CD4-positive, CD25-positive, alpha-beta regulatory T cell (primary cell): ENCODE measurements around the gene TRAFD1. TPM values are rescaled to one million over a fixed set of nuclear protein-coding genes. Genes with fewer than 3 reads are reported as not detected.

Experiments
- ATAC-seq, 2 donors: fragments of 150-1000 bp; cut with Tn5 transposase; one replicate each; pipeline ENCODE4 v1.10.0; 2021; ENCODE audit warnings: low read depth in 2 of 2, moderate number of reproducible peaks in 2 of 2, moderate library complexity in 1 of 2
- DNase-seq, 3 donors: peaks; one replicate each; pipeline versions ENCODE4 v3.0.0 to v3.0.0-alpha.2; 2012 to 2022; ENCODE audit warnings: mixed read lengths in 1 of 3
- H3K27ac ChIP-seq: one replicate; pipeline ENCODE4 v1.7.0; 2013; ENCODE audit warnings: mild to moderate bottlenecking, low read length; ENCODE audit not compliant: insufficient read depth, poor library complexity, severe bottlenecking
- H3K27me3 ChIP-seq: one replicate; pipeline ENCODE4 v1.7.0; 2013; ENCODE audit warnings: low read length; ENCODE audit not compliant: control insufficient read depth, insufficient read depth
- H3K36me3 ChIP-seq: one replicate; pipeline ENCODE4 v1.7.0; 2013; ENCODE audit warnings: mild to moderate bottlenecking, low read length, moderate library complexity; ENCODE audit not compliant: control insufficient read depth, insufficient read depth
- H3K4me1 ChIP-seq: 2 replicates; pipeline ENCODE4 v1.7.0; 2013; ENCODE audit warnings: mild to moderate bottlenecking, low read length; ENCODE audit not compliant: insufficient read depth, control insufficient read depth, poor library complexity, severe bottlenecking
- H3K4me3 ChIP-seq: one replicate; pipeline ENCODE4 v1.7.0; 2013; ENCODE audit warnings: low read depth, mild to moderate bottlenecking, low read length, moderate library complexity
- H3K9me3 ChIP-seq, 2 experiments: 1 replicate in 1 of 2; 2 replicates in 1 of 2; pipeline ENCODE4 v1.7.0; 2013; ENCODE audit warnings: low read length in 2 of 2, mild to moderate bottlenecking in 1 of 2, moderate library complexity in 1 of 2; ENCODE audit not compliant: control insufficient read depth in 2 of 2
- H3K27ac Mint-ChIP-seq, 3 donors: one replicate each; pipeline ENCODE4 v1.8.0; 2020 to 2022; ENCODE audit warnings: mild to moderate bottlenecking in 3 of 3, mixed read lengths in 3 of 3, moderate library complexity in 2 of 3
- H3K27me3 Mint-ChIP-seq: one replicate; pipeline ENCODE4 v1.8.0; 2022; ENCODE audit warnings: mild to moderate bottlenecking, mixed read lengths
- H3K36me3 Mint-ChIP-seq: one replicate; pipeline ENCODE4 v1.8.0; 2020; ENCODE audit warnings: mixed read lengths
- H3K4me1 Mint-ChIP-seq, 4 donors: one replicate each; pipeline ENCODE4 v1.8.0; 2020 to 2022; ENCODE audit warnings: mixed read lengths in 4 of 4, mild to moderate bottlenecking in 1 of 4
- H3K4me3 Mint-ChIP-seq, 4 donors: one replicate each; pipeline ENCODE4 v1.8.0; 2020 to 2022; ENCODE audit warnings: mild to moderate bottlenecking in 4 of 4, mixed read lengths in 4 of 4, moderate library complexity in 3 of 4
- H3K9me3 Mint-ChIP-seq, 7 donors: one replicate each; pipeline ENCODE4 v1.8.0; 2020 to 2022; ENCODE audit warnings: mixed read lengths in 7 of 7, mild to moderate bottlenecking in 3 of 7, moderate library complexity in 2 of 7
- polyA plus RNA-seq, 4 donors: library from polyadenylated mRNA; unstranded; fragments of 300-500 nt; fragmentation: Illumina TruSeq; gene quantifications; one replicate each; pipeline ENCODE4 v1.2.3, GENCODE V29; 2021
- total RNA-seq: library from RNA; stranded (reverse); gene quantifications from one replicate; pipeline ENCODE4 v1.2.3, GENCODE V29; 2022

The TRAFD1 gene
- total and polyA plus RNA-seq, 5 donors from 2014 or later, result 43.4 to 95.7 (median 82.4) TPM

GRCh38 chr12:112176321-112177010 is 51.1 kb downstream of the TRAFD1 start:
- no peak for ATAC-seq
- peaks cover 44% of the 10 kb centered on the region for H3K36me3 ChIP-seq
- H3K4me3 Mint-ChIP-seq, result no peak overlapping the region

GRCh38 chr12:112178796-112179195 is 53.4 kb downstream of the TRAFD1 start:
- Mint-ChIP-seq H3K9me3 (no peaks in the 10 kb centered on the region), H3K4me3 (no peak overlapping the region), H3K4me1 (no peaks in the 10 kb centered on the region), H3K27me3 (no peaks in the 10 kb centered on the region), H3K36me3 (peaks cover 39% of the 10 kb centered on the region), H3K27ac (no peak overlapping the region)
- H3K4me3 ChIP-seq, result no peak overlapping the region
- ATAC-seq (no peak), DNase-seq (no peak)
- peaks cover 42% of the 10 kb centered on the region for H3K36me3 ChIP-seq
- no peaks in the 10 kb centered on the region for H3K4me1 ChIP-seq
- H3K27ac ChIP-seq, result no peak overlapping the region
- no peaks in the 10 kb centered on the region for H3K9me3 ChIP-seq
- no peaks in the 10 kb centered on the region for H3K27me3 ChIP-seq

More at GRCh38 chr12:112176321-112177010, 51.1 kb downstream of the TRAFD1 start:
- no peak for DNase-seq
- H3K27ac ChIP-seq, result no peak overlapping the region
- H3K4me3 ChIP-seq, result no peak overlapping the region
- H3K9me3 ChIP-seq, result no peaks in the 10 kb centered on the region
- no peaks in the 10 kb centered on the region for H3K27me3 Mint-ChIP-seq
- no peaks in the 10 kb centered on the region for H3K9me3 Mint-ChIP-seq
- H3K4me1 Mint-ChIP-seq, result peaks cover 0 to 5% (median 0%) of the 10 kb centered on the region in 4 donors
- H3K27me3 ChIP-seq, result no peaks in the 10 kb centered on the region
- H3K36me3 Mint-ChIP-seq, result peaks cover 31% of the 10 kb centered on the region
- H3K27ac Mint-ChIP-seq, result peak overlapping the region in 2 of 3 donors; percentile 15 to 20
- H3K4me1 ChIP-seq, result no peaks in the 10 kb centered on the region

DNA sequence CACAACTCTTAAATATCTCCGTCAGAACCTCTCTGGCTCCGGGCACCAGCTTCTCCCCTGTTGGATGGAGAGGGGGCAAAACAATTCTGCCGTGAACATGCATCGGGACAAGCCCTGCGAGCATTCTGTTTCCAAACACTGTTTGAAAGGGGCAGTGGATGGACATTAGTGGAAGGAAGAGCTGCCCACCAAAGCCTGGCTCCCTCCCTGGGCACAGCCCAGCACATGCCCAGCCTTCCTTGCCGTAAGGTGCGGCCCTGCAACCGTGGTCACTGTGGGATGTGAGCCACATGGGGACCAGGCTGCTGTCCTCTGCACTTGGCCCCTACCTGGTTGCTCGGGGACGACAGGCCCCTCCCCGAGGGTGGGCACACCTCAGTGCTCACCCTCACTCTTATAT is 54.0 kb downstream of the TRAFD1 start:
- H3K36me3 Mint-ChIP-seq, result peaks cover 39% of the 10 kb centered on the region
- peaks cover 43% of the 10 kb centered on the region for H3K36me3 ChIP-seq
- no peak overlapping the region for H3K27ac Mint-ChIP-seq

DNA sequence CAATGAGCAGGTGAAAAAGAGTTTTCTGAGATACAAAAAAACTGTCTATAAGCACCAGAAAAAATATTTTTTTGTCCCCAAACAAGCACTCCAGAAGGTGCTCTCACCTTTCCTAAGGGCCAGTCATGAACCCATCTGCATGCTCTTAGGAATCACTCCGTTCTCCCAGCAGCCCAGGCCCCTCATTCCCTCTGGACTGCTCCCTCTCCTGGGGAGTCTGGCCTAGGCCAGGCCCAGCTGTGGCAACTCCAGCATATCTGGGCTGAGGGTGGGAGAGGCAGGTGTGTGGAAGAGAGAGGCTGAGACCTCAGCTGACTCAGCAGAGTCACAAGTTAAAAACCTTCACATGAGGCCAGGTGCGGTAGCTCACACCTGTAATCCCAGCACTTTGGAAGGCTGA is 54.6 kb downstream of the TRAFD1 start:
- H3K36me3 ChIP-seq, result peaks cover 48% of the 10 kb centered on the region

More for the DNA sequence above, 54.0 kb downstream of the TRAFD1 start:
- no peaks in the 10 kb centered on the region for H3K9me3 ChIP-seq
- Mint-ChIP-seq H3K4me3 (no peak overlapping the region), H3K4me1 (no peaks in the 10 kb centered on the region), H3K27me3 (no peaks in the 10 kb centered on the region), H3K9me3 (no peaks in the 10 kb centered on the region)
- no peak overlapping the region for H3K27ac ChIP-seq
- DNase-seq (no peak), ATAC-seq (no peak)
- H3K4me1 ChIP-seq, result no peaks in the 10 kb centered on the region
- no peak overlapping the region for H3K4me3 ChIP-seq
- no peaks in the 10 kb centered on the region for H3K27me3 ChIP-seq

DNA sequence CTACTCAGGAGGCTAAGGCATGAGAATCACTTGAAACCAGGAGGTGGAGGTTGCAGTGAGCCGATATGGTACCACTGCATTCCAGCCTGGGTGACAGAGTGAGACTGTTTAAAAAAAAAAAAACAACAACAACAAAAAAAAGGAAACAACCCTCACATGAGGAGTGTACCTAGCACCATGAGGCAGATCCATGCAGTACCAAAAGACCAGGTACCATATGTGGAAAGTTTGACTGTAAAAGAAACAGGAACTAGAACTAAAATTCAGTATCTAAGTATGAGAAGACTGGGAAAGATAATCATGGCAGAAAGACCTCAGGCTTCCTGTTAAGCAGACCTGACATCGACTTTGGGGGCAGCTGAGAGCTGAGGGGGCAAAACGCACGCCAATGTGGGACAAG is 55.1 kb downstream of the TRAFD1 start:
- Mint-ChIP-seq H3K9me3 (no peaks in the 10 kb centered on the region), H3K4me1 (no peaks in the 10 kb centered on the region), H3K36me3 (peaks cover 40% of the 10 kb centered on the region), H3K27ac (peak overlapping the region in 2 of 3 donors; percentile 52 to 82), H3K4me3 (no peak overlapping the region), H3K27me3 (no peaks in the 10 kb centered on the region)
- no peak overlapping the region for H3K27ac ChIP-seq
- DNase-seq (no peak), ATAC-seq (no peak)
- H3K27me3 ChIP-seq, result no peaks in the 10 kb centered on the region
- H3K4me1 ChIP-seq, result no peaks in the 10 kb centered on the region
- H3K4me3 ChIP-seq, result no peak overlapping the region
- H3K36me3 ChIP-seq, result peaks cover 44% of the 10 kb centered on the region
- H3K9me3 ChIP-seq, result no peaks in the 10 kb centered on the region

More for the DNA sequence above, 54.6 kb downstream of the TRAFD1 start:
- H3K9me3 ChIP-seq, result no peaks in the 10 kb centered on the region
- H3K27ac ChIP-seq, result no peak overlapping the region
- no peak overlapping the region for H3K4me3 ChIP-seq
- Mint-ChIP-seq H3K9me3 (no peaks in the 10 kb centered on the region), H3K4me3 (no peak overlapping the region), H3K36me3 (peaks cover 43% of the 10 kb centered on the region), H3K4me1 (no peaks in the 10 kb centered on the region), H3K27ac (peak overlapping the region in 1 of 3 donors; percentile 93), H3K27me3 (no peaks in the 10 kb centered on the region)
- H3K27me3 ChIP-seq, result no peaks in the 10 kb centered on the region
- H3K4me1 ChIP-seq, result no peaks in the 10 kb centered on the region
- DNase-seq, result no peak
- no peak for ATAC-seq

GRCh38 chr12:112182499-112182898 is 57.1 kb downstream of the TRAFD1 start:
- Mint-ChIP-seq H3K27me3 (no peaks in the 10 kb centered on the region), H3K4me1 (no peaks in the 10 kb centered on the region), H3K27ac (no peak overlapping the region), H3K36me3 (peaks cover 29% of the 10 kb centered on the region), H3K9me3 (no peaks in the 10 kb centered on the region), H3K4me3 (no peak overlapping the region)
- no peak overlapping the region for H3K4me3 ChIP-seq
- H3K4me1 ChIP-seq, result no peaks in the 10 kb centered on the region
- ATAC-seq (no peak), DNase-seq (no peak)
- H3K9me3 ChIP-seq, result no peaks in the 10 kb centered on the region
- no peak overlapping the region for H3K27ac ChIP-seq
- peaks cover 33% of the 10 kb centered on the region for H3K36me3 ChIP-seq
- H3K27me3 ChIP-seq, result no peaks in the 10 kb centered on the region

DNA sequence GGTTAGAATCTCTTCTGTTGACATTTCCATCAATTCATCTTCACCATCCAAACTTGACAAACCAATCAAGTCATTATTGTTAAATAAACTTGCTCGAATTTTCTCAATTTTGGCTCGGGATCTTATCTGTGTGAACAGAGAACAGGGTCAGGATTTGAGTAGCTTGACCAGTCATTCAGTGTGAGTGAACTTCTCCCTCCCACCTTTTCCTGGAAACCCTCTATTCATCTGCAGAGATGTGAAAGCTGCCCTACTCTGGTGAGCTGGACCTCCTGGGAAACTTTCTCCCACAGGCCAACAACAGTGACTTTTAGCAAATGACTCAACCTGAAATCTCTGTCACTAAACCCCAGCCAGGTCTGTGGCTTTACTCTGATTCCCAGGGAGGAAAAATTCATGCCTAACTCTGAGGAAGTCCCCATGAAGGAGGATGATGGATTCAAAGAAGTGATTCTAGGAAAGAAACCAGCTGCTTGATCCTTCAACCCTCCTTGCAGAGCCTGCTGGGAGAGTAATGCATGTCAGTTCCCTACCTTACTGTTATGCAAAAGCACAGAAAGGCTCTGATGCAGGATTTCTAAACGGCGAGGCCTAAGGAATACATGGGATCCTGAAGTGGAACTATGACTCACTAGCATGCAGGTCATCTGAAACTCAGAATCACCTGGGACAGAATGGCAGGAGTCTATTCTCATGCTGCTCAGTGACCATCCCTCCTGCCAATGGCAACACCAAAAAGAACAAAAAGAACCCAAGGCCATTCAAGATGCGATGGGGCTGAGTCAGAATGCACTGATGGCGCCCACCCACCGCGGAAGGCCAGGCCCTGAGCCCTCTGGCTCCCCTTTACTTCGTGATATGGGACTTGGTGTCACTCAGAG is 58.0 kb downstream of the TRAFD1 start:
- Mint-ChIP-seq H3K27ac (peak overlapping the region; percentile 14 to 44 (median 20)), H3K4me3 (no peak overlapping the region), H3K27me3 (no peaks in the 10 kb centered on the region), H3K4me1 (no peaks in the 10 kb centered on the region), H3K9me3 (no peaks in the 10 kb centered on the region), H3K36me3 (peaks cover 29% of the 10 kb centered on the region)
- Histone ChIP-seq H3K36me3 (peaks cover 26% of the 10 kb centered on the region), H3K27ac (no peak overlapping the region), H3K4me1 (no peaks in the 10 kb centered on the region), H3K9me3 (no peaks in the 10 kb centered on the region), H3K27me3 (no peaks in the 10 kb centered on the region), H3K4me3 (no peak overlapping the region)
- ATAC-seq (no peak), DNase-seq (no peak)
